ENCODE results near the gene SUZ12.
"Not testable (repeated sequence)": the region's sequence is repeated elsewhere in the genome, so short reads cannot be mapped to it uniquely, and the experiment has no call there.

GRCh38 chr17:32047663-32048062, 110.9 kb downstream of the SUZ12 start:
- TF ChIP-seq, protein P1, sequence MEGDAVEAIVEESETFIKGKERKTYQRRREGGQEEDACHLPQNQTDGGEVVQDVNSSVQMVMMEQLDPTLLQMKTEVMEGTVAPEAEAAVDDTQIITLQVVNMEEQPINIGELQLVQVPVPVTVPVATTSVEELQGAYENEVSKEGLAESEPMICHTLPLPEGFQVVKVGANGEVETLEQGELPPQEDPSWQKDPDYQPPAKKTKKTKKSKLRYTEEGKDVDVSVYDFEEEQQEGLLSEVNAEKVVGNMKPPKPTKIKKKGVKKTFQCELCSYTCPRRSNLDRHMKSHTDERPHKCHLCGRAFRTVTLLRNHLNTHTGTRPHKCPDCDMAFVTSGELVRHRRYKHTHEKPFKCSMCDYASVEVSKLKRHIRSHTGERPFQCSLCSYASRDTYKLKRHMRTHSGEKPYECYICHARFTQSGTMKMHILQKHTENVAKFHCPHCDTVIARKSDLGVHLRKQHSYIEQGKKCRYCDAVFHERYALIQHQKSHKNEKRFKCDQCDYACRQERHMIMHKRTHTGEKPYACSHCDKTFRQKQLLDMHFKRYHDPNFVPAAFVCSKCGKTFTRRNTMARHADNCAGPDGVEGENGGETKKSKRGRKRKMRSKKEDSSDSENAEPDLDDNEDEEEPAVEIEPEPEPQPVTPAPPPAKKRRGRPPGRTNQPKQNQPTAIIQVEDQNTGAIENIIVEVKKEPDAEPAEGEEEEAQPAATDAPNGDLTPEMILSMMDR (IDR thresholded peaks at IDR 0.05; ENCODE audit: insufficient read depth, low read length, poor library complexity, severe bottlenecking) = not testable (repeated sequence)
- TF ChIP-seq EZH2phosphoT487 (conservative IDR thresholded peaks at IDR 0.05; ENCODE audit: low read length) = not testable (repeated sequence)

Measured in SU-DHL-6 (cell line).